Activated naive CD4-positive, alpha-beta T cell (primary cell): ENCODE measurements around the gene AP2A2.
"Not testable (repeated sequence)": the region's sequence is repeated elsewhere in the genome, so short reads cannot be mapped to it uniquely, and the experiment has no call there.

Experiments
- DNase-seq, 4 experiments: peaks; one replicate each; lab custom pipeline; 2025; lab: John Stamatoyannopoulos, UW

Gene AP2A2

DNA sequence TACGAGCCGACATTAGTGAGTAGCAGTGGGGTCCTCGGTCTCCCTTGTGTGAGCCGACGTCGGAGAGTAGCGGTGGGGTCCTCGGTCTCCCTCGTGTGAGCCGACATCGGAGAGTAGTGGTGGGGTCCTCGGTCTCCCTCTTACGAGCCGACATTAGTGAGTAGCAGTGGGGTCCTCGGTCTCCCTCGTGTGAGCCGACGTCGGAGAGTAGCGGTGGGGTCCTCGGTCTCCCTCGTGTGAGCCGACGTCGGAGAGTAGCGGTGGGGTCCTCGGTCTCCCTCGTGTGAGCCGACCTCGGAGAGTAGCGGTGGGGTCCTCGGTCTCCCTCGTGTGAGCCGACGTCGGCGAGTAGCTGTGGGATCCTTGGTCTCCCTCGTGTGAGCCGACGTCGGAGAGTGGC, 49.7 kb downstream of the AP2A2 start:
- not testable (repeated sequence) for DNase-seq

DNA sequence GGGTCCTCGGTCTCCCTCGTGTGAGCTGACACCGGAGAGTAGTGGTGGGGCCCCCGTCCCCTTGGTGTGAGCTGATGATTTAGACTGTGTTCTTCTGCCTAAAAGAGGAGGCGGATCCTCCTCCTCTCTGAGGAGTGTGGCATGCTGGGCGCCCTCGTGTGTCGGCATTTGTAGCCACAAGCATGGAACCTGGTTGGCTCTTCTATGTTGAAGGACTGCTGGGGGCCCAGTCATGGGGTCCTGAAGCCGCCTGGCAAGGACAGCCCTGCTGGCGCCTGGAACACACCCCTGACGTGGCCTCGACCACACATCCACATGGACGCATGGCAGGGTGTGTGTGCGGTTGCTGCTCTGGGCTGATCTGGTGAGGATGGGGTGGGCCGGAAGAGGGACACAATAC, 50.2 kb downstream of the AP2A2 start:
- no peak for DNase-seq

DNA sequence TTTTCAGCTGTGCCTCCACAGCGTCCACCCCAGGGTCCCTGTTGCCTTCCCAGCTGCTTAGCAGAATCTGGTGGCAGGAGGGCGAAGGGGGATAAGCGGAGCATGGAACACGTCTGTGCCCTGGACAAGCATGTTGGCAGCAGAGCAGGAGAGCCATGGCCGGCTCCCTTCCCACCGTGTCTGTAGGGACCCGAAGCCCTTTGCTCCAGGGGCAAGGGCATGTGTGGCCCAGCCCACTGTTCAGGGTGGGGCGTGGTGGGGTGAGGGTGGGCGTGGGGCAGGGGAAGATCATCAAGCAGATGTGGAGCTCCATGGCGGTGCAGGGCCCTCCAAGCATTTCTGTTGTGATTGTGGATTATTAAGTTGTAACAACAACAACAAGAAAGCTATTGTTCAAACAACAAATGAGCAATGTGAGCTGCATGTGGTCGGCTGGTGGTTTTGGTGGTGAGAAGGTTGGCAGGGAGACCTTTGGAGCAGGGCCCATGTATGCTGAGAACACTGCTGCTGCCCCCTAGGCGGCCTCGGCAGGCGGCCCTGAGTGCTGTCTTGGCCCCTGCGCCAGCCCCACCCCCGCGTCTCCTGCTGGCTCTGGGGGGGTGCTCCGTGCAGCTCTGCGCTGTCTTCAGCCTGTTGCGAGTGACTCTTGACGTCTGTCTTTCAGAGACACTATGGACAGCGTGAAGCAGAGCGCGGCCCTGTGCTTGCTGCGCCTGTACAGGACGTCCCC, 50.9 kb downstream of the AP2A2 start:
- DNase-seq = no peak

DNA sequence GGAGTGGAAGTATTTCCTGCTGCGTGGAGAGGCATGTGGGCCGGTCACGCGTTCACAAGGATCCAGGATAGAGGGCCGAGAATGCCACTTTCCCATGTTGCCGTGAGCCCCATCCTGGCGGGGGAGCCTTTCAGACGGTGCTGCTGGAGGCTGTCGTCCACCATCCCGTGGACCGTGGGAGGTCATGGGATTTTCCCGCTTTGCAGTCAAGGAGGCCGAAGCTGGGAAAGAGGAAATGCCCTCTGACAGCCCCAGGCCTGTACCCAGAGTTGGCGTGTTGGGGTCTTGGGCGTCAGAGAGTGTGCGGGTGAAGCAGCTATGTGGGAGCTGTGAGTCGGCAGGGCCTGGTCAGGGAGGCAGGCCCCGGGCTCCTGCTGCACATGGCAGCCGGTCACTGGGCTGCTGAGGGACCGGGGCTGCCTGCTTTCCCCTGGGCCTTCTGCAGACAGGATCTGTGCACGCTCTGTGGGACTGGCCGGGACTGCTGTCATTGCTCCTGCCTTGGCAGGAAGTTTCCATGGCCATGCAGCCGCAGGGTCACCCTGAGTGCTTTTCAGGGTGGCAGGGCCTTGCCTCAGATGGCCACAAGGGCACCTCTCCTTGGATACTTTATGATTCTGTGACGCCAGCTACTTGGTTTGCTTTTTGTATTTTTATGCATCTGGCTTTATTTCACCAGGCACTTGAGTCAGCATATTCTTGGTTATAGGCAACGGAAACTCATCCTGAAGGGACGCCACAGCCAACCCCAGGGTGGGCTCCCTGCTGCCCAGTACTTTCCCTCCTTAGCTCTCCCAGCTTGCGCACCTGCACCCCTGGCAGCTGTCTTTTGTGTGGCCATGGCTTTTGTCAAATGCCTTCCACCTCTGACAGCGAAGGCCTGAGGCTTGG, 52.4 kb downstream of the AP2A2 start:
- DNase-seq = no peak

DNA sequence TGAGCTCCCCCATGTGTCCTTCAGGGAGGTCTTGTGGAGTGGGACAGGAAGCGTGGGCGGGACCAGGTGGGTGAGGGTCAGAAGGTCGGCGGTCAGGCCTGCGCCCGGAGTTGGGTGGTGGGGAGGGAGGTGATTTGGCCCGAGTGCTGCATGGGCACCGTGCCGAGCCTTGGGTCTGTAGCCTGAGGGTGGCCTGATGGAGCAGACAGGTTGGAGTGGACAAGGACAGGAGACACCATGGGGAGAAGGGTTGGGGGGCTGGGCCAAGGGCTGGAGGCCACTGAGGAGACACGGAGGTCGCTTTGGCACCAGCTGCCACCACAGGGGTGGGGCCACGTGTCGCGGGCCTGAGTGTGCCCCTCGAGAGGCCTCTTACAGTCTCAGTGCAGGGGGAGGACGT, 53.1 kb downstream of the AP2A2 start:
- DNase-seq = no peak

DNA sequence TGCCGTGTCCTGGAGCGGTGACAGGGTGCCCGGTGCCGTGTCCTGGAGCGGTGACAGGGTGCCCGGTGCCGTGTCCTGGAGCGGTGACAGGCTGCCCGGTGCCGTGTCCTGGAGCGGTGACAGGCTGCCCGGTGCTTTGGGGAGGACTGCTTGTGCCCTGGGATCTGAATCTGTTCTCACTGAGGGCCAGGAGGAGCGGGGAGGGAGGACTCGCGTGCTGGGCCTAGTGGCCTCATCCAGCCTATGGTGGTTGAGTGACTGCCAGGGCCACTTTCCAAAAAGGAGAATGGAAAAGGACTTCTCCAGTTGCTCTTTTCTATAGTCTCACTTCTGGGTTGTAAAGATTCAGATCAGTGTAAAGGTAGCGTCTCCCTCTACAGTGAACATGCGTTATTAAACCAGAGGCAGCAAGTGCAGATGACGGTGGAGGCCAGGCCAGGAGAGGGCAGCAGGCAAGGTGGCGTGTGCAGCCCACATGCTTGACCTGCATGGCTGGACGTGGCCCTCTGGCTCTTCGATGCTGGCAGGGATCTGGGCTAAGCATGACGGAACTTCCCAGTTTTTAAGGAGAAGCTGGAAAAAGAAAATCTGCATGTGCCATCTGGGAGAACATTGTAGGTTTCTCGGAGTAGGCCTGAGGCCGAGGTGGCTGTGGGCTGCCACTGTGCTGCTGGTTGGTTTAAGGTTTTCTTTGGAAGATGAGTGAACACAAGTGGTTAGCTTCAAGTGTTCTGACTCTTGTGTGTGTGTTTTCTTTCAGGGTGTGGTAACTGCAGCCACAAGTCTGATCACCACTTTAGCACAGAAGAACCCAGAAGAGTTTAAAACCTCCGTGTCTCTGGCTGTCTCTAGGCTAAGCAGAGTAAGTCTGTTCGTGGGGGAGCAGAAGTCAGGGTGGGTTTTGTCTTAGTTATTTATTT, 55.0 kb downstream of the AP2A2 start:
- no peak for DNase-seq

DNA sequence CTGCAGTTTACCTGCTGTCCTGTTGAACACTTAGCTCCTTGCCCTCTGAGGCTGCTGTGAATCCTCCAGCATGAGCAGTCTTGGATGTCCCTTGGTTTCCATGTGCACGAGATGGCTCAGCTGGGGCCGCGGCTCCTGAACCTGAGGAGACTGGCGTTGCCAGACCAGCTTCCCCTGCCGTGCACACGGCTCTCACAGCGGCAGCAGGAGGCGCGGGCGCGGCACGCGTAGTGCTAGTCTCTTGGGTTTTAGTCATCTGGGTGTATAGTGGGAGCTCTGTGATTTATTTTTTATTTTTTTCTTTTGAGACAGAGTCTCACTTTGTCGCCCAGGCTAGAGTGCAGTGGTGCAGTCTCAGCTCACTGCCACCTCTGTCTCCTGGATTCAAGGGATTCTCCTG, 56.1 kb downstream of the AP2A2 start:
- no peak for DNase-seq

DNA sequence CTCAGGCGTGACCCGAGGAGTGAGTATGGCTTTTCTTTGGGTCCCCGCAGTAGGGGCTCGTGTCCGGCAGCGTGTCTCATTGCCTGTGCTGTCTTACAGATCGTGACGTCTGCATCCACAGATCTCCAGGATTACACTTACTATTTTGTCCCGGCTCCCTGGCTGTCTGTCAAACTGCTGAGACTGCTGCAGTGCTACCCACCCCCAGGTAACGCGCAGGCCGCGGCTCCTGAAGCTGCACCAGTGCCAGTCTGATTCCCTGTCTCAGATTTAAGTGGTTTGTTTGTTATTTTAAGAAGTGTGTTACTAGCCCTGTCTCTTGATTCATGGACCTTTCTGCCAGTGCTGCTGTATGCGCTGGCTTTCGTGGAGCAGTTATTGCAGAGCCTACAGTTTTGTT, 58.9 kb downstream of the AP2A2 start:
- DNase-seq = no peak

DNA sequence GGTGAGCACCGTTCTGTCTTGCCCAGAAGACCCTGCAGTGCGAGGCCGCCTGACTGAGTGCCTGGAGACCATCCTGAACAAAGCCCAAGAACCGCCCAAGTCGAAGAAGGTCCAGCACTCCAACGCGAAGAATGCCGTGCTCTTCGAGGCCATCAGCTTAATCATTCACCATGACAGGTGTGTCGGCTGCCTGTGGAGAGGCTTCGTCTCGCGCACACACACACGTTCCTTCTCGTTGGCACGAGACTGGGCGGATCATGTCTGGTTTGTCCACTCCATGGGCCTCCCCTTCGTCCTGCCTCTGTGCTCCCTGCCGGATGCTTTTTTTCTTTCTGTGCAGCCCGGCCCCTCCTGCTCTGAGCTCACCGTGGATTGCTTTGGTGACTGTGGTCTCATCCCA, 59.7 kb downstream of the AP2A2 start:
- DNase-seq = no peak

DNA sequence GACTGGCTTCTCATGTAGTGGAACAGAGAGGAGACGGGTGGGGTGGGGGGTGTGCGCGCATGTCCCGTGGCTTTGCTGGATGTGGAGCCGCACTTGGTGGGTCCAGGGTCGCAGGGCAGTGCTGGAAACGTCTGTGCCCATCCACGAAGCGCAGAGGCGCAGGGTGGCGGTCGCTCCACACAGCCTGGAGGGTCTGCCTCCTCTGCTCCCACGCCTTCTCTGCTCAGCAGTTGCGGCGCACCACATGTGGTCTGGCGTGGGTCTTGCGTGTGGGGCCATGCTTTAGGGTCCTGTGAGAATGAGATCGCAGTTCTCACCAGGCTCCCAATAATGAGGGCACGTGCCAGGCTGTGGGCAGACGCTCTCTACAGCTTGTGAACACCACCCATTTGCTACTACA, 60.2 kb downstream of the AP2A2 start:
- DNase-seq = no peak

DNA sequence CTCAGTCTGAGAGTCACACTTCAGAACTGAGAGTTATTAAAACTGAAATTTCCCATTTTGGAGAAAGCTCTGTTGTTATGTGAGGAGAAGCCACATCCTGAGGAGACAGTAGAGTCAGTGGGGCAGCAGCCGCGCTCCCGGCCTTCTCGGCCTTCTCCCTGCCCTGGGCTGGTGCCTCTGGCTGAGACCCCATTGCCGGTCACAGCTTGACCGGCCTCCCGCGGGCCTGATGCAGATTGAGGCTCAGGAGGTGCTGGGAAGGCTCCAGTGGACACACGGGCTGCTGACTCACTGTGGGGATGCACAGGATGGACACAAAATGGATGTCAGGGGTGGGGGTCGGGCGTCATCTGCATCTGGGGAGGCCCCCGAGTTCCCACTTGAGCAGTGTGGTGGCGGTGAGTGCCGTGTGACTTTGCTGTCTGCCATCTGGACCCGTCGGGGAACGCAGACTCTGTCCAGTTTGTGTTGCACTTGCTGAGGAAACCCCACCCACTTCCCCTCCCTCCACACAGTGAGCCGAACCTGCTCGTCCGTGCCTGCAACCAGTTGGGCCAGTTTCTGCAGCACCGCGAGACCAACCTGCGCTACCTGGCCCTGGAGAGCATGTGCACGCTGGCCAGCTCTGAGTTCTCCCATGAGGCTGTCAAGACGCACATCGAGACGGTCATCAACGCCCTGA, 60.7 kb downstream of the AP2A2 start:
- DNase-seq = no peak

DNA sequence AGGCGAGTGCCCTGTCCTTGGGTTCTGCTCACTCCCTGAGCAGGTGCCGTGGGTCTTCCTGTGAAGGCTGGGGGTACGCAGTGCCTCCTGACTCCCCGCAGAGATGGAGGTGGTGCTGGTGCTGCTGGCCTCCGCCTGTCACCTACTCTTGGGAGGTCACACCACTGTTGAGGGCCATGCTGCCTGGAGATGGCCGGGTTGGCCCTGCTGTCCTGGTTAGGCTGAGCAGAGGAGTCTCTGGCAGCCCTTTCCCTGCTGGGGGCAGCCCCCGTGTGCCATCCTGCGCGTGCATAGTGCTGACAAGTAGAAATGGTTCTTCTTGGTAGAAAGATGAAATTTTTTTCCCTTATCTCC, 61.3 kb downstream of the AP2A2 start:
- no peak for DNase-seq

DNA sequence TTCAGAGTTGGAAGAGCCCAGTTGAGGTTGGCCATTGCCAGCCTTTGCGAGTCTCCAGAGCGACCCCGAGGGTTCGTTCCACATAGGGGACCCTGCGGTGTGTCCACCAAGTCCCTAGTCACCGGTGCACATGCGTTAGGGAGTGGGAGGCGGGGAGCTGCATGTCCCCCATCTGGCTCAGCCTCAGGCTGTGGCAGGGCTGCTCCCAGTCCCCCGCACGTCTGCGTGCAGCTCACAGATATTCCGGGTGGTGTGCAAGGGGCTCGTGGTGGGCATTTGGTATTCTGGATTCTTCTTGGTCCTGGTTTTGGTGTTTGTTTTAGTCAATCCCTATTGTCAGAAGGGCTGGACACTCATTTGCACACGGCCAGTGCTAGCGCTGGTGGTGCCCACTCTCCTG, 62.0 kb downstream of the AP2A2 start:
- no peak for DNase-seq

DNA sequence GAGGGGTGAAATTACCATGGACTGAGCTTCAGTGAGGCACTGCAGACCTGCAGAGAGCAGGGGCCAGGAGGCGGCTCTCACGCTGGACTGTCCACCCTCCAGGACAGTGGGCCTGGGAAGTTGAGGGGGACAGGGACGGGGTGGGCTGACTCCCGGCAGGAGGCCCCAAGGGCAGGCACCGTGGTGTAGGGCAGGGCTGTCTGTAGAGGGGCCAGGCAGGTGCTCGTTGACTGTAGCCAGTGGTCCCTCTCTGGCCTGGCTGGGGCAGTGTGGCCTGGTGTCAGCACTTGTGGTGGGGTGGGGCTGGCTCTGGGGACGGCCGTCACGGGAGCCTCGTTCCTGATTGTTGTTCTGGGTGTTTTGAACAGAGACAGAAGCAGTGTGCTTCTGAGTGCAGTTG, 64.4 kb downstream of the AP2A2 start:
- DNase-seq = no peak

DNA sequence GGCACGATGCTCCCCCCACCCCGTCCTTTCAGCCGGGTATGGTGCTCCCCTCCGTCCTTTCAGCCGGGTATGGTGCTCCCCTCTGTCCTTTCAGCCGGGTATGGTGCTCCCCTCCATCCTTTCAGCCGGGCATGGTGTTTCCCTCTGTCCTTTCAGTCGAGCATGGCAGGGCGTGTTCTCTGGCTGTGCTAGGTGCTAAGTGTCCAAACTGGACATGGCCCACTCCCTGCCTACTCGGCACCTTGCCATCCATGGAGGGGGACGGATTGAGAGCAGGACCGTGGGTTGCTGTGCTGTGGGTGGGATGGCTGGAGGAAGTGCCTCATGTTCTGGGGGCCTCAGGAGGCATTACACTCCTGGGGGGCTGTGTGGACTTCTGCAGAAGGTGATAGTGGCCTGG, 65.4 kb downstream of the AP2A2 start:
- DNase-seq = no peak

DNA sequence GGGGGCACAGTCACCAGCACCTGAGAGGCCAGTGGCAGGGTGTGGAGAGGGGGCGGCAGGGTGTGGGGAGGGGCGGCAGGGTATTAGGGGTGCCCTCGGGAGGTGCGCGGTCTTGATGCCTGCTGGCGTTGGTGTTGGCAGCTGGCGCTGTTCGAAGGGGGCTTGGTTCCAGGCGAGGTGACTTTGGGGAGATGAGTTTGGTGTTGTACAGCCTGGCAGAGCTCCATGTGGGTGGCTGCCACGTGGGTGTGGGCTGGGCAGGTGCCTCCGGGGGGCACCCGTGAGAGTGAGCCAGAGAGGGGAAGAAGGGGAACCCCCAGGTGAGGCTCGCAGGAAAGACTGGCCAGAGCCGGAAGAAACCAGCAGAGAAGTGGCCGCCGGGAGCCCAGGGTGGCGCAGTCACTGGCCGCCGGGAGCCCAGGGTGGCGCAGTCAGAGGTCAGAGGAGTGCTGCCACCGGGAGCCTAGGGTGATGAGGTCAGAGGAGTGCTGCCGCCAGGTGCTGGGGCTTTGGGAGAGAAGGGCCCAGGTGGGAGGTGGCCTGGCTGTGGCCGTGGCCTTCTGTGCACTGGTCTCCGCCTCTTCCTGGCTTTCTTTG, 66.1 kb downstream of the AP2A2 start:
- no peak for DNase-seq

DNA sequence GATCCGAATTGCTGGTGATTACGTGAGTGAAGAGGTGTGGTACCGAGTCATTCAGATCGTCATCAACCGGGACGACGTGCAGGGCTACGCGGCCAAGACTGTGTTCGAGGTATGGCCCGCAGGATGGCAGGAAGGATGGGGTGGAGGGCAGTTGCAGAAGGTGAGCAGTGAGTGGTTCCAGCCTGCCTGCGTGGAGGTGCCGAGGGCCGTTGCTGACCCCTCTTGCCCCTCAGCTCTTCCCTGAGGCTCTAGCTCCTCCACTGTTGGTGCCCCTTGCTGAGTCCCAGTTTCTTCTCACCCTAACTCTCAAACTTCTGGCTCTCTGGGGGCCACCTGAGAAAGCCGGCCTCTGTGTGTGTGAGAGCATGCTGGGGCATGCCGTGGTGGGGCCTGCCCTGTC, 66.9 kb downstream of the AP2A2 start:
- DNase-seq = no peak

DNA sequence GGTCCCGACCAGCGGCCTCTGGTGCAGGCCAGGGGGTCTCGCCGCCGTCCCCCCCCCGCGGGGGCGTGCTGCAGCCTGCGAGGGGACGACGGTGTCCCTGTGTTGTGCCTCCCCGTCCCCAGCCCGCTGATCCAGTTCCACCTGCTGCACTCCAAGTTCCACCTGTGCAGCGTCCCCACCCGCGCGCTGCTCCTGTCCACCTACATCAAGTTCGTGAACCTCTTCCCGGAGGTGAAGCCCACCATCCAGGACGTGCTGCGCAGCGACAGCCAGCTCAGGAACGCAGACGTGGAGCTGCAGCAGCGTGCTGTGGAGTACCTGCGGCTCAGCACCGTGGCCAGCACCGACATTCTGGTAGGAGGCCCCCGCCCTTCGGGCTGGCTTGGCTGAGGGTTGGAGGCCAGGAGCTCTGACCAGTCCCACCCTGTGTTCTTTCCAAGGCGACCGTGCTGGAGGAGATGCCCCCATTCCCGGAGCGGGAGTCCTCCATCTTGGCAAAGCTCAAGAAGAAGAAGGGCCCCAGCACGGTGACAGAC, 68.0 kb downstream of the AP2A2 start:
- no peak for DNase-seq

DNA sequence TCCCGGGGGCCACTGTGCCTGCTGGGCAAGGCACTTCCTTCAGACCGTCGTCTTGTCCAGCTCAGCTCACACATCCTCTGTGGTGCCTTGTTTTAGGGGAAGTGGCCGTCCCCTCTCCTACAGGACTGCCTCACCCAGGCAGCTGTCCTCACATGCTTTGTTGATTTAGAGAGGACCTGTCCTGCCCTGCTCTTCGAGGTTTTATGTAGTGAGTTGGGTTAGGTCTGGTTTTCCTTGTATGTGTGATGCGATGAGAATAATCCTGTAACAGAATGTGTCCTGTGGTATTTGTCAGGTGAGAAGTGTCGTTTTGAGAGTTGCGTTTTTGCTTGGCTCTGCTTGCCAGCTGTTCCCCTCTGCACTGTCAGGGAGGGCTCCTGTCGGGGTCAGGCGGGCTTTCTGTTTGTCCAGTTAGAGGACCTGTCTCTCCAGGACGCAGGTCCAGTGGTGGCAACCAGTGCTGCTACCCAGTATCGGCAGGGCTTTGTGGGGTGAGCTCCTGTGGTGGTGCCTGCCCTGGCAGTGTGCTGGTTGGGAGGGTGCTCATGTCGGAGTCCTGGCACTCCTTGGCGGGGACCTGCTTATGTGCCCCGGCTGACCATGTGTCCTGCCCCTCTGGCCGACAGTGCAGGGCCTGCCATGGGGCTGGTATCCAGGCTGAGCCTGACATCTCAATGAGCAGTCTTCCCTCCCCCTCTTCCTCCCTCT, 69.5 kb downstream of the AP2A2 start:
- no peak for DNase-seq

DNA sequence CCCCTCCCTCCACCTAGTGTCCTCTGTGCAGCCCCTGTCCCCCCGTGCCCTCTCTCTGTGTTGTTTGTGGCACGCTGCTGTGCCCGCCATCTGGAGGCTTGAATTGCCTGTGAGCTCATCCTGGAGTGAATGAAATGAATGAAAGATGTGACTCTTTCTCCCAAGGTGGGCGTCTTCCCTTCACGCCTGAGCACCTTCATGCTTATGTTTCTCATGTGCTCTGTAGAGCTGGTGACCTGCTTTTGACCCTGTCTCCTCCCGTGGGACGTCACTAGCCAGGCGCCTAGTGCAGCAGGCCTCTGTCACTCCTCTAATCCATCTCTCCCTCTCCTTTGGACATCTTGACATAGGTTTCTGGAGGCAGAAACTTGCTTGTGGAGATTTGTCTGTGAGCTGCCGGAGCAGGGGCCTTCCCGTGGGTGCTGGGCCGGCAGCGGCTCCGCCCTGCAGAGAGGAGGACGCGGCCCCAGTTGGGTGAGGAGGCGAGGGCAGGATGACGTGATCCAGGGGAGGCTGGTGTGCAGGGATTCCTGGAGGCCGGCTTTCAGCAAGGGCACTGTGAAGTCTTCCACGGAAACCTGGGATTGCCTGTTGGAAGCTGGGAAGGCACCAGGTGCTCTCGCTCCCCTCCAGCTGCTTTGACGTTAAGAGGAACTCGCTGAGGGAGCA, 70.2 kb downstream of the AP2A2 start:
- no peak for DNase-seq
